Measurements from ENCODE around the gene PAX9.
"Not testable (repeated sequence)": the region's sequence is repeated elsewhere in the genome, so short reads cannot be mapped to it uniquely, and the experiment has no call there.

Gene PAX9

GRCh38 chr14:36671149-36671548 lies 9.5 kb downstream of the PAX9 start:
- no peaks in the 10 kb centered on the region for H3K9me3 ChIP-seq (ENCODE audit: low read length)
- peaks cover 49% of the 10 kb centered on the region for H3K27me3 ChIP-seq (ENCODE audit: insufficient read depth, low read length)

GRCh38 chr14:36672095-36672494 lies 10.4 kb downstream of the PAX9 start:
- Histone ChIP-seq H3K36me3 (ENCODE audit: insufficient read depth, low read length) (no peaks in the 10 kb centered on the region), H2AFZ (ENCODE audit: low read depth, low read length) (no peak overlapping the region), H3K4me3 (ENCODE audit: low read length) (no peak overlapping the region), H3K9me3 (ENCODE audit: low read length) (no peaks in the 10 kb centered on the region), H3K4me1 (ENCODE audit: insufficient read depth, low read length) (peaks cover 12% of the 10 kb centered on the region), H3K27me3 (ENCODE audit: insufficient read depth, low read length) (peaks cover 39% of the 10 kb centered on the region)

More at GRCh38 chr14:36671149-36671548, 9.5 kb downstream of the PAX9 start:
- Histone ChIP-seq H3K36me3 (ENCODE audit: insufficient read depth, low read length) (no peaks in the 10 kb centered on the region), H3K4me3 (ENCODE audit: low read length) (no peak overlapping the region), H3K4me1 (ENCODE audit: insufficient read depth, low read length) (peaks cover 9% of the 10 kb centered on the region), H2AFZ (ENCODE audit: low read depth, low read length) (no peak overlapping the region)

GRCh38 chr14:36674659-36675058 lies 13.0 kb downstream of the PAX9 start:
- H3K27me3 ChIP-seq (ENCODE audit: insufficient read depth, low read length) = peaks cover 21% of the 10 kb centered on the region
- H3K4me3 ChIP-seq (ENCODE audit: low read length) = no peak overlapping the region
- no peaks in the 10 kb centered on the region for H3K9me3 ChIP-seq (ENCODE audit: low read length)
- H3K36me3 ChIP-seq (ENCODE audit: insufficient read depth, low read length) = no peaks in the 10 kb centered on the region
- peaks cover 12% of the 10 kb centered on the region for H3K4me1 ChIP-seq (ENCODE audit: insufficient read depth, low read length)
- H2AFZ ChIP-seq (ENCODE audit: low read depth, low read length) = no peak overlapping the region

GRCh38 chr14:36675581-36675980 lies 13.9 kb downstream of the PAX9 start:
- H3K36me3 ChIP-seq (ENCODE audit: insufficient read depth, low read length) = no peaks in the 10 kb centered on the region
- peaks cover 18% of the 10 kb centered on the region for H3K27me3 ChIP-seq (ENCODE audit: insufficient read depth, low read length)
- peaks cover 12% of the 10 kb centered on the region for H3K4me1 ChIP-seq (ENCODE audit: insufficient read depth, low read length)
- H3K9me3 ChIP-seq (ENCODE audit: low read length) = no peaks in the 10 kb centered on the region
- H3K4me3 ChIP-seq (ENCODE audit: low read length) = no peak overlapping the region
- H2AFZ ChIP-seq (ENCODE audit: low read depth, low read length) = peak overlapping the region; percentile 53

GRCh38 chr14:36676236-36676635 lies 14.6 kb downstream of the PAX9 start:
- peaks cover 12% of the 10 kb centered on the region for H3K27me3 ChIP-seq (ENCODE audit: insufficient read depth, low read length)
- H2AFZ ChIP-seq (ENCODE audit: low read depth, low read length) = no peak overlapping the region
- peaks cover 16% of the 10 kb centered on the region for H3K4me1 ChIP-seq (ENCODE audit: insufficient read depth, low read length)
- H3K9me3 ChIP-seq (ENCODE audit: low read length) = no peaks in the 10 kb centered on the region
- no peak overlapping the region for H3K4me3 ChIP-seq (ENCODE audit: low read length)
- H3K36me3 ChIP-seq (ENCODE audit: insufficient read depth, low read length) = no peaks in the 10 kb centered on the region

DNA sequence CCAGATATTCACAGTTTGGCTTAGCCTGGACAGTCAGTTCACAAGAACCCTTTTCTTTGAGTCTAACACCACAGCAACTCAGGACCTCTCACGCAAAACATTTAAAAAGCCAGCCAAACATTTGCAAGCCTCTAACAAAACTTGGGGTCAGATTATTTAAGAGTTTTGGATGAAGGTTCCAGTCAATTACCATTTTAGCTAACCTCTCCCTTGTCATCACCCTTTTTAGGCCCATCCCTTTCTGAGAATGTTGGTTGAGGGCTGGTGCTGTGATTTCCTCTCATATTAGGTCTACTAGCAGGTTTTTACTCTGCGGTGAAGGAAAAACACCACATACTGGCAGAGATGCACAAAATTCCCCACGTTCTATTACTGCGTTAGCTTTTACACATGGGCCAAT lies 20.7 kb downstream of the PAX9 start:
- H2AFZ ChIP-seq (ENCODE audit: low read depth, low read length) = no peak overlapping the region
- peaks cover 14% of the 10 kb centered on the region for H3K4me1 ChIP-seq (ENCODE audit: insufficient read depth, low read length)
- H3K9me3 ChIP-seq (ENCODE audit: low read length) = no peaks in the 10 kb centered on the region
- H3K36me3 ChIP-seq (ENCODE audit: insufficient read depth, low read length) = no peaks in the 10 kb centered on the region
- H3K4me3 ChIP-seq (ENCODE audit: low read length) = no peak overlapping the region
- no peaks in the 10 kb centered on the region for H3K27me3 ChIP-seq (ENCODE audit: insufficient read depth, low read length)

DNA sequence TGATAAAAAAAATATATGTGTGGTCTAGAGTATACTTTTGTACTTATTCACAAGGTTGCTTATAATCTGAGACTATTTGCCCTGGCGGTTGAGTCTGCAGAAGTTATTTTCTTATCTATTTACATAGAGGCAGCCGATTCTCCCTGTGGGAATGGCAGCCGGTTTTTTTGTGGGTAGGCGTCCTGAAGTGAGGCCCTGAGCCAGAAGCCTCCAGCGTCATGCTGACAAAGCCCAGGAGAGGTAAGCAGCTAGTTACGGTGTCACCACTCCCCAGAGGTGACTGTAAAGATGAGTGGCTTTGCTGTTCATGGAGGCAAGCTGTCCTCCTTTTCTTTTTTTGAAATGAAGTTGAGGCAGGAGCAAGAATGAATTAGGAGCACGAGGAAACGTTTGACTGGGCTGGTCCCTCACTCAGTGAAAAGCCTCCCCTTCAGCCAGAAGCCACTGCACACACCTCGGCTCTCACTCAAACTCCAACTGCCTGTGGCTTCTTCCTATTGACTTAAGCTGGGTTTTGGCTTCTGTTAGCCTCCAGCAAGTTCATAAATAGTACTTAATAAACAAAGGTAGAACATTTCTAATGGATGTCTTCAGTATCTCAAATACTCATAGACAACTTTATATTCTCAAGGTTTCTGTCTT lies 21.5 kb downstream of the PAX9 start:
- no peak overlapping the region for H3K4me3 ChIP-seq (ENCODE audit: low read length)
- H3K4me1 ChIP-seq (ENCODE audit: insufficient read depth, low read length) = peaks cover 14% of the 10 kb centered on the region
- H2AFZ ChIP-seq (ENCODE audit: low read depth, low read length) = no peak overlapping the region
- H3K9me3 ChIP-seq (ENCODE audit: low read length) = no peaks in the 10 kb centered on the region
- no peaks in the 10 kb centered on the region for H3K27me3 ChIP-seq (ENCODE audit: insufficient read depth, low read length)
- no peaks in the 10 kb centered on the region for H3K36me3 ChIP-seq (ENCODE audit: insufficient read depth, low read length)

GRCh38 chr14:36684946-36685345 lies 23.3 kb downstream of the PAX9 start:
- no peaks in the 10 kb centered on the region for H3K27me3 ChIP-seq (ENCODE audit: insufficient read depth, low read length)
- peaks cover 14% of the 10 kb centered on the region for H3K4me1 ChIP-seq (ENCODE audit: insufficient read depth, low read length)
- H3K36me3 ChIP-seq (ENCODE audit: insufficient read depth, low read length) = no peaks in the 10 kb centered on the region
- no peaks in the 10 kb centered on the region for H3K9me3 ChIP-seq (ENCODE audit: low read length)
- no peak overlapping the region for H2AFZ ChIP-seq (ENCODE audit: low read depth, low read length)
- H3K4me3 ChIP-seq (ENCODE audit: low read length) = no peak overlapping the region

DNA sequence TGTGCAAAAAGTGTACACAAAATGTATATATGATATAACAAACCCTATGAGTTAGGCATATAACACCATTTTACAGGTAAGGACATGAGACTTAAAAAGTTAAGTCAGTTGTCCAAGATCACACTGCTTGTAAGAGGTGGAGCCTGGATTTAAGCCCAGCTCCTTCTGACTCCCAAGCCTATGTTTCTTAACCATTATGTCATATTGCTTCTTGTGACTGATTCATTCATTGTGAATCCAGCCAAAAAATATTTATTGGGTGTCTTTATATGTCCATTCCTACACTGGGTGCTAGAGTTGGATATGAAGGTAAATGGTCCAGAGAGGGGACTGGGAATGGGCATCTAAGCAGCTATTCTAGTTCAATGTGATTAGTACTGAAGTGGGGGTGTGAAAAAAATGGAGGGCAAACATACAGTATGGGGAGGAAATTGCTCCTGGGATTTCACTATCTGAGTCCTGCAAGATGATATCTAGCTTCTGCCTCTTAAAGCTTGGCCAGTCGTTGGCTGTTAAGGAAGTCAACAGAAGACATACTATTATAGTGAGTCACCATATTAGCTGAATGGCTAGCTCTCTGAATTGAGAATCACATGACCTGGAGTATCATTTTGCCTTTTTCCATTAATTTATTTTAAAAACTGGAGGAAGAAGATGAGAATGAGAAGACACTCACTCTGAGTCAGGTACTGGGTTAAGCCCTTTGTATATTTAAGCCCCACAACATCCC lies 28.8 kb downstream of the PAX9 start:
- no peak overlapping the region for H3K4me3 ChIP-seq (ENCODE audit: low read length)
- H3K4me1 ChIP-seq (ENCODE audit: insufficient read depth, low read length) = peaks cover 5% of the 10 kb centered on the region
- no peaks in the 10 kb centered on the region for H3K27me3 ChIP-seq (ENCODE audit: insufficient read depth, low read length)
- H2AFZ ChIP-seq (ENCODE audit: low read depth, low read length) = no peak overlapping the region
- no peaks in the 10 kb centered on the region for H3K36me3 ChIP-seq (ENCODE audit: insufficient read depth, low read length)
- H3K9me3 ChIP-seq (ENCODE audit: low read length) = no peaks in the 10 kb centered on the region

- H3K4me3 ChIP-seq (ENCODE audit: low read length); H3K4me1 ChIP-seq (ENCODE audit: insufficient read depth, low read length); H2AFZ ChIP-seq (ENCODE audit: low read depth, low read length); H3K27me3 ChIP-seq (ENCODE audit: insufficient read depth, low read length); H3K36me3 ChIP-seq (ENCODE audit: insufficient read depth, low read length); H3K9me3 ChIP-seq (ENCODE audit: low read length): not testable (repeated sequence)
Measured at GRCh38 chr14:36699420-36699819, 37.8 kb downstream of the PAX9 start.

DNA sequence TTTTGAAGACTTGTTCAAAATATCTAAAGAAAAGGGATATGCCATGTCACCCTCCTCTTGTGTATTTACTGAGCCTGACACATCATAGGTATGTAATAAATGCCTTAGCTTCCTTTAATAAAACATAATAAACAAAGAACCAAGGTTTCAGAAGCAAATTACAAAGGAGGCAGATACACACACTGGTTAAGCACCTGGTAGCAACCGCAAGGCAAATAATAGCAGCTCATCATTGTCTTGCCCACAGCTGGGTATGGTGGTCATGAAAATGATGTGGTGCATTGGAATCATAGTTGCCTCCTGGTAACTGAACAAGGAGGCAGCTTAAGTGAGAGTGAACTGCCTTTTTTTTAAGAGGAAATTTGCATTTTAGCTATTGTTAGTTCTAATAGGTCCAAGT lies 39.0 kb downstream of the PAX9 start:
- Histone ChIP-seq H3K4me1 (ENCODE audit: insufficient read depth, low read length) (no peaks in the 10 kb centered on the region), H3K4me3 (ENCODE audit: low read length) (no peak overlapping the region), H2AFZ (ENCODE audit: low read depth, low read length) (no peak overlapping the region), H3K36me3 (ENCODE audit: insufficient read depth, low read length) (no peaks in the 10 kb centered on the region), H3K9me3 (ENCODE audit: low read length) (no peaks in the 10 kb centered on the region), H3K27me3 (ENCODE audit: insufficient read depth, low read length) (no peaks in the 10 kb centered on the region)

GRCh38 chr14:36701132-36701531 lies 39.5 kb downstream of the PAX9 start:
- no peak overlapping the region for H3K4me3 ChIP-seq (ENCODE audit: low read length)
- H3K27me3 ChIP-seq (ENCODE audit: insufficient read depth, low read length) = no peaks in the 10 kb centered on the region
- no peak overlapping the region for H2AFZ ChIP-seq (ENCODE audit: low read depth, low read length)
- no peaks in the 10 kb centered on the region for H3K4me1 ChIP-seq (ENCODE audit: insufficient read depth, low read length)
- no peaks in the 10 kb centered on the region for H3K9me3 ChIP-seq (ENCODE audit: low read length)
- no peaks in the 10 kb centered on the region for H3K36me3 ChIP-seq (ENCODE audit: insufficient read depth, low read length)

- no peak overlapping the region for H3K4me3 ChIP-seq (ENCODE audit: low read length)
- no peak overlapping the region for H2AFZ ChIP-seq (ENCODE audit: low read depth, low read length)
- no peaks in the 10 kb centered on the region for H3K4me1 ChIP-seq (ENCODE audit: insufficient read depth, low read length)
- no peaks in the 10 kb centered on the region for H3K9me3 ChIP-seq (ENCODE audit: low read length)
- no peaks in the 10 kb centered on the region for H3K36me3 ChIP-seq (ENCODE audit: insufficient read depth, low read length)
- no peaks in the 10 kb centered on the region for H3K27me3 ChIP-seq (ENCODE audit: insufficient read depth, low read length)
Measured at GRCh38 chr14:36702474-36702873, 40.8 kb downstream of the PAX9 start.

DNA sequence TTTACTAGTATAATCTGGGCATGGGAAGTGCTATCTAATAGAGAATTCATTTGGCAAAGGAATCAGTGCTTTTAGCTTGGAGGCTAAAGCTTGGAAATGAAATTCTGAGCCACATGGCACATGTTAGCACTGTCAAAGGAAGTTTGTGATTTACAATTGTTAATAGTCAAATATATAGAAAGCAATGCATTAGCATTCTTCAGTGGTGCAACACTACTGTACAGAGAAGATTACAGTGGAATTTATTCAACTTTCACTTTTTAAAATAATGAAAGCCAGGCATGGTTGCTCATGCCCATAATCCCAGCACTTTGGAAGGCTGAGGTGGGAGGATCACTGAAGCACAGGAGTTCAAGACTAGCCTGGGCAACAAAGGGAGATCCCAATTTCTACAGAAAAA lies 45.9 kb downstream of the PAX9 start:
- Histone ChIP-seq H3K27me3 (ENCODE audit: insufficient read depth, low read length) (no peaks in the 10 kb centered on the region), H2AFZ (ENCODE audit: low read depth, low read length) (no peak overlapping the region), H3K4me1 (ENCODE audit: insufficient read depth, low read length) (no peaks in the 10 kb centered on the region), H3K36me3 (ENCODE audit: insufficient read depth, low read length) (no peaks in the 10 kb centered on the region), H3K9me3 (ENCODE audit: low read length) (no peaks in the 10 kb centered on the region), H3K4me3 (ENCODE audit: low read length) (no peak overlapping the region)
